MM.1S (cell line): ENCODE data around the gene PLA2R1.

Experiments
- EZH2 ChIP-seq: fragments of 300-600 bp; sonication (generic); optimal IDR thresholded peaks from 2 replicates; pipeline ENCODE3; 2017; ENCODE audit warnings: low read depth, mild to moderate bottlenecking, antibody characterized with exemption, low read length, mixed read lengths
- EZH2phosphoT487 ChIP-seq: fragments of 300-600 bp; sonication (generic); IDR thresholded peaks from 2 replicates; pipeline ENCODE4 v1.6.1; 2018; ENCODE audit warnings: antibody characterized with exemption, low read length
- TF ChIP-seq, protein P1 (sequence below): fragments of 300-600 bp; sonication (generic); IDR thresholded peaks from 2 replicates; pipeline ENCODE4 v1.5.1; 2016; ENCODE audit warnings: antibody characterized with exemption, low read length, mixed read lengths

DNA sequence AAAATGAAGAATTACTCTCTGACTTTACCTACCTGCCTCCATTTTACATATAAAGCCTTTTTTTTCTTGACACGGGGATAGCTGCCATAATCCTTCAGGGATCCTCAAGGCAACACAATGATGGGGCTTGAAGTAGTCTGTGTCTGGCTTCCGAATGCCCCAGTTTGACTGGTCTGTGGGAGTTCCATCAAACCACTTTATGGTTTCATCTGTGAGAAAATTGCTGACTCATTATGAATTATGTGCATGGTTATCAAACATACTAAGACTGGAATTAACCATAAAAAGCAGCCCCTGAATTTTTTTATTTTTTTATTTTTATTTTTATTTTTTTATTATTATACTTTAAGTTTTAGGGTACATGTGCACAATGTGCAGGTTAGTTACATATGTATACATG lies 117.5 kb downstream of the PLA2R1 start:
- TF ChIP-seq, protein P1, sequence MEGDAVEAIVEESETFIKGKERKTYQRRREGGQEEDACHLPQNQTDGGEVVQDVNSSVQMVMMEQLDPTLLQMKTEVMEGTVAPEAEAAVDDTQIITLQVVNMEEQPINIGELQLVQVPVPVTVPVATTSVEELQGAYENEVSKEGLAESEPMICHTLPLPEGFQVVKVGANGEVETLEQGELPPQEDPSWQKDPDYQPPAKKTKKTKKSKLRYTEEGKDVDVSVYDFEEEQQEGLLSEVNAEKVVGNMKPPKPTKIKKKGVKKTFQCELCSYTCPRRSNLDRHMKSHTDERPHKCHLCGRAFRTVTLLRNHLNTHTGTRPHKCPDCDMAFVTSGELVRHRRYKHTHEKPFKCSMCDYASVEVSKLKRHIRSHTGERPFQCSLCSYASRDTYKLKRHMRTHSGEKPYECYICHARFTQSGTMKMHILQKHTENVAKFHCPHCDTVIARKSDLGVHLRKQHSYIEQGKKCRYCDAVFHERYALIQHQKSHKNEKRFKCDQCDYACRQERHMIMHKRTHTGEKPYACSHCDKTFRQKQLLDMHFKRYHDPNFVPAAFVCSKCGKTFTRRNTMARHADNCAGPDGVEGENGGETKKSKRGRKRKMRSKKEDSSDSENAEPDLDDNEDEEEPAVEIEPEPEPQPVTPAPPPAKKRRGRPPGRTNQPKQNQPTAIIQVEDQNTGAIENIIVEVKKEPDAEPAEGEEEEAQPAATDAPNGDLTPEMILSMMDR, result no peak
- TF ChIP-seq EZH2, result no peak
- no peak for TF ChIP-seq EZH2phosphoT487
